Mesenchymal stem cell (in vitro differentiated cells and primary cell): ENCODE measurements around the gene MED9.

Experiments
- DNase-seq: peaks from one replicate; pipeline ENCODE4 v3.0.0-alpha.2; 2013
- H2AFZ ChIP-seq: one replicate; pipeline ENCODE4 v1.6.1; 2013; ENCODE audit warnings: low read depth, mild to moderate bottlenecking, control low read depth, inconsistent platforms, low read length, moderate library complexity
- H2AK5ac ChIP-seq: 2 replicates; pipeline ENCODE4 v1.6.1; 2013; ENCODE audit warnings: low read length, moderate library complexity, mild to moderate bottlenecking, inconsistent platforms; ENCODE audit not compliant: severe bottlenecking
- H2BK120ac ChIP-seq: one replicate; pipeline ENCODE4 v1.6.1; 2013; ENCODE audit warnings: low read depth, mild to moderate bottlenecking, inconsistent platforms, low read length, moderate library complexity
- H2BK12ac ChIP-seq, 2 experiments: one replicate each; pipeline ENCODE4 v1.6.1; 2013; ENCODE audit warnings: inconsistent platforms in 2 of 2, low read length in 2 of 2, mild to moderate bottlenecking in 2 of 2, moderate library complexity in 2 of 2, control low read depth in 1 of 2
- H2BK15ac ChIP-seq: one replicate; pipeline ENCODE4 v1.6.1; 2013; ENCODE audit warnings: mild to moderate bottlenecking, low read depth, inconsistent platforms; ENCODE audit not compliant: poor library complexity, severe bottlenecking
- H2BK5ac ChIP-seq: 2 replicates; pipeline ENCODE4 v1.6.1; 2013; ENCODE audit warnings: low read depth, mild to moderate bottlenecking, low read length, control low read depth, inconsistent platforms; ENCODE audit not compliant: poor library complexity, severe bottlenecking
- H3K14ac ChIP-seq, 2 experiments: one replicate each; pipeline ENCODE4 v1.6.1; 2013; ENCODE audit warnings: inconsistent platforms in 2 of 2, low read length in 2 of 2, control low read depth in 1 of 2, mild to moderate bottlenecking in 1 of 2, moderate library complexity in 1 of 2
- H3K18ac ChIP-seq, 2 experiments: one replicate each; pipeline ENCODE4 v1.6.1; 2013; ENCODE audit warnings: inconsistent platforms in 2 of 2, low read length in 2 of 2, control low read depth in 1 of 2, low read depth in 1 of 2, mild to moderate bottlenecking in 1 of 2
- H3K23ac ChIP-seq, 2 experiments: one replicate each; pipeline ENCODE4 v1.6.1; 2013; ENCODE audit warnings: inconsistent platforms in 2 of 2, low read length in 2 of 2, mild to moderate bottlenecking in 2 of 2, moderate library complexity in 2 of 2, control low read depth in 1 of 2
- H3K27ac ChIP-seq: 2 replicates; pipeline ENCODE4 v1.5.1; 2013; ENCODE audit warnings: mild to moderate bottlenecking, moderate library complexity, low read length, control low read depth, inconsistent platforms; ENCODE audit not compliant: poor library complexity, severe bottlenecking
- H3K27me3 ChIP-seq, 2 experiments: 2 replicates each; pipeline versions ENCODE4 v1.6.1 to v1.7.0; 2013; ENCODE audit warnings: low read length in 2 of 2, mild to moderate bottlenecking in 2 of 2, moderate library complexity in 2 of 2, control low read depth in 1 of 2, inconsistent platforms in 1 of 2; ENCODE audit not compliant: control insufficient read depth in 1 of 2, insufficient read depth in 1 of 2
- H3K36me3 ChIP-seq, 2 experiments: 2 replicates each; pipeline versions ENCODE4 v1.6.1 to v1.7.0; 2013; ENCODE audit warnings: low read length in 2 of 2, control low read depth in 1 of 2, inconsistent platforms in 1 of 2, low read depth in 1 of 2, mild to moderate bottlenecking in 1 of 2; ENCODE audit not compliant: insufficient read depth in 2 of 2, control insufficient read depth in 1 of 2
- H3K4ac ChIP-seq, 2 experiments: one replicate each; pipeline ENCODE4 v1.6.1; 2013; ENCODE audit warnings: inconsistent platforms in 2 of 2, low read length in 2 of 2, mild to moderate bottlenecking in 2 of 2, moderate library complexity in 2 of 2, control low read depth in 1 of 2, low read depth in 1 of 2
- H3K4me1 ChIP-seq: 2 replicates; pipeline ENCODE4 v1.6.1; 2013; ENCODE audit warnings: low read depth, low read length, control low read depth; ENCODE audit not compliant: control insufficient read depth, insufficient read depth
- H3K4me2 ChIP-seq: 2 replicates; pipeline ENCODE4 v1.6.1; 2013; ENCODE audit warnings: low read length, mild to moderate bottlenecking, inconsistent platforms; ENCODE audit not compliant: poor library complexity, severe bottlenecking
- H3K4me3 ChIP-seq, 2 experiments: 2 replicates each; pipeline versions ENCODE4 v1.5.1 to v1.7.0; 2013; ENCODE audit warnings: low read length in 2 of 2, mild to moderate bottlenecking in 2 of 2, control low read depth in 1 of 2, low read depth in 1 of 2; ENCODE audit not compliant: insufficient read depth in 1 of 2
- H3K79me1 ChIP-seq: replicated peaks from 2 replicates; pipeline ENCODE4 v1.6.1; 2013; ENCODE audit warnings: mild to moderate bottlenecking, control low read depth, low read length, inconsistent platforms; ENCODE audit not compliant: poor library complexity, severe bottlenecking
- H3K9ac ChIP-seq: 2 replicates; pipeline ENCODE4 v1.7.0; 2013; ENCODE audit warnings: mild to moderate bottlenecking, low read length, moderate library complexity
- H3K9me3 ChIP-seq: 2 replicates; pipeline ENCODE4 v1.7.0; 2013; ENCODE audit warnings: mild to moderate bottlenecking, low read length; ENCODE audit not compliant: control insufficient read depth
- H4K8ac ChIP-seq: one replicate; pipeline ENCODE4 v1.6.1; 2013; ENCODE audit warnings: inconsistent platforms, mild to moderate bottlenecking, low read length, moderate library complexity
- H4K91ac ChIP-seq: one replicate; pipeline ENCODE4 v1.6.1; 2013; ENCODE audit warnings: mild to moderate bottlenecking, low read length, inconsistent platforms
- WGBS: methylation state at CpG from one replicate; pipeline ENCODE4 v1.1.7; 2013; ENCODE audit warnings: mixed read lengths; 5-methylcytosine and 5-hydroxymethylcytosine counted together

The MED9 gene

GRCh38 chr17:17510456-17511292, 33.9 kb downstream of the MED9 start:
- peaks cover 43% of the 10 kb centered on the region for H3K4me1 ChIP-seq
- no peaks in the 10 kb centered on the region for H3K9me3 ChIP-seq
- H2BK5ac ChIP-seq: no peak overlapping the region
- H2BK12ac ChIP-seq: peak overlapping the region in 1 of 2 experiments; percentile 6
- no peak overlapping the region for H3K4ac ChIP-seq
- no peaks in the 10 kb centered on the region for H3K79me1 ChIP-seq
- no peak for DNase-seq
- no peak overlapping the region for H2AFZ ChIP-seq
- H3K36me3 ChIP-seq: peaks cover 0 to 6% of the 10 kb centered on the region in 2 experiments
- no peak overlapping the region for H3K18ac ChIP-seq
- H2BK120ac ChIP-seq: no peak overlapping the region
- no peak overlapping the region for H3K4me3 ChIP-seq
- WGBS: 91% methylated on average over 20 of the region's 20 CpGs
- H4K91ac ChIP-seq: no peak overlapping the region
- H4K8ac ChIP-seq: no peak overlapping the region
- no peak overlapping the region for H3K23ac ChIP-seq
- no peak overlapping the region for H2AK5ac ChIP-seq
- no peak overlapping the region for H3K4me2 ChIP-seq
- H2BK15ac ChIP-seq: peak overlapping the region; percentile 9
- H3K9ac ChIP-seq: no peak overlapping the region
- peaks cover 0 to 27% of the 10 kb centered on the region in 2 experiments for H3K27me3 ChIP-seq
- H3K27ac ChIP-seq: no peak overlapping the region
- H3K14ac ChIP-seq: no peak overlapping the region

DNA sequence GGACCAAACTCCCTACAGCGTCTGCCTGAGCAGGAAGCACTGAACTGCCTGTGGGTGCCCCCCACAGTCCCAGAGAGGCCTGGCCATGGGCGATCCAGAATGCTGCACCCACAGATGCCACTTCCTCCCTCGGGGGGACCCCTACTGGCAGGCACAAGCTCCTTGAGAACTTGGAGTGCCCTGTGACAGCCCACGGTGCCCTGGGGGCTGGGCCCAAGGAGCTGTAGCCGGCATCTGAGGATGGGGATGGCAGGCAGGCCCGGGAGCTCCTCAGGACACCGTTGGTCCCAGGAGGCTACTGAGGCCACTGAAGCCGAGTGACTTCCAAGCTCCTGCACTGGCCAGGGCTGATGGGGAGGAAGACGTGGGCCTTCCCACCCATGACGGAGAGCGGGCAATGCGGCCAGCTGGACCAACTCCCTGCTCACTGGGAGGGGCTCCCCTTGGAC, 34.5 kb downstream of the MED9 start:
- peak overlapping the region in 1 of 2 experiments; percentile 2 for H3K4ac ChIP-seq

GRCh38 chr17:17511881-17512858, 35.4 kb downstream of the MED9 start:
- no peak overlapping the region for H2AK5ac ChIP-seq
- H3K79me1 ChIP-seq: no peaks in the 10 kb centered on the region
- no peak overlapping the region for H3K18ac ChIP-seq
- H2BK15ac ChIP-seq: no peak overlapping the region
- H2BK5ac ChIP-seq: no peak overlapping the region
- H3K27ac ChIP-seq: no peak overlapping the region
- peak; percentile 91 for DNase-seq
- H2AFZ ChIP-seq: no peak overlapping the region
- H3K4me3 ChIP-seq: no peak overlapping the region
- no peak overlapping the region for H3K4ac ChIP-seq
- H2BK12ac ChIP-seq: no peak overlapping the region
- peaks cover 0 to 22% of the 10 kb centered on the region in 2 experiments for H3K27me3 ChIP-seq
- peak overlapping the region; percentile 32 for H3K9ac ChIP-seq
- no peak overlapping the region for H4K8ac ChIP-seq
- H4K91ac ChIP-seq: peak overlapping the region; percentile 63
- H3K23ac ChIP-seq: no peak overlapping the region
- H2BK120ac ChIP-seq: no peak overlapping the region
- peaks cover 50% of the 10 kb centered on the region for H3K4me1 ChIP-seq
- H3K14ac ChIP-seq: no peak overlapping the region
- H3K36me3 ChIP-seq: peaks cover 0 to 3% of the 10 kb centered on the region in 2 experiments
- no peaks in the 10 kb centered on the region for H3K9me3 ChIP-seq
- 73% methylated on average over 28 of the region's 29 CpGs for WGBS
- no peak overlapping the region for H3K4me2 ChIP-seq

More for the DNA sequence above, 34.5 kb downstream of the MED9 start:
- Histone ChIP-seq H2BK12ac (no peak overlapping the region), H3K4me2 (no peak overlapping the region), H2BK120ac (no peak overlapping the region), H3K9me3 (no peaks in the 10 kb centered on the region), H3K4me3 (no peak overlapping the region), H3K27me3 (peaks cover 0 to 27% of the 10 kb centered on the region in 2 experiments), H3K14ac (no peak overlapping the region), H2BK5ac (no peak overlapping the region), H3K18ac (no peak overlapping the region), H4K8ac (no peak overlapping the region), H3K23ac (no peak overlapping the region), H3K36me3 (peaks cover 0 to 3% of the 10 kb centered on the region in 2 experiments), H2AK5ac (no peak overlapping the region), H3K79me1 (no peaks in the 10 kb centered on the region), H4K91ac (no peak overlapping the region), H3K27ac (no peak overlapping the region), H3K9ac (no peak overlapping the region), H2BK15ac (no peak overlapping the region), H2AFZ (no peak overlapping the region), H3K4me1 (peaks cover 48% of the 10 kb centered on the region)
- WGBS: 97% methylated on average over 12 of the region's 12 CpGs
- DNase-seq: no peak
